Esophagus mucosa (tissue), 1 donor: ENCODE results near the gene BACE1. TPM values are rescaled to one million over a fixed set of nuclear protein-coding genes. Genes with fewer than 3 reads are reported as not detected.
A peak's percentile ranks its signal among the peaks of the same experiment; 100 is the strongest.
"Not testable (repeated sequence)": the region's sequence is repeated elsewhere in the genome, so short reads cannot be mapped to it uniquely, and the experiment has no call there.

Experiments
- ATAC-seq: fragments of 200-7000 bp; cut with Tn5 transposase; one replicate; pipeline ENCODE4 v1.9.1; 2020
- total RNA-seq: library from RNA; stranded (reverse); gene quantifications from one replicate; pipeline ENCODE4 v1.2.4, GENCODE V29; 2023
- donor health status: DM: yes; HTN: yes; CAD: no.

Gene BACE1
- total RNA-seq: 17.5 TPM

DNA sequence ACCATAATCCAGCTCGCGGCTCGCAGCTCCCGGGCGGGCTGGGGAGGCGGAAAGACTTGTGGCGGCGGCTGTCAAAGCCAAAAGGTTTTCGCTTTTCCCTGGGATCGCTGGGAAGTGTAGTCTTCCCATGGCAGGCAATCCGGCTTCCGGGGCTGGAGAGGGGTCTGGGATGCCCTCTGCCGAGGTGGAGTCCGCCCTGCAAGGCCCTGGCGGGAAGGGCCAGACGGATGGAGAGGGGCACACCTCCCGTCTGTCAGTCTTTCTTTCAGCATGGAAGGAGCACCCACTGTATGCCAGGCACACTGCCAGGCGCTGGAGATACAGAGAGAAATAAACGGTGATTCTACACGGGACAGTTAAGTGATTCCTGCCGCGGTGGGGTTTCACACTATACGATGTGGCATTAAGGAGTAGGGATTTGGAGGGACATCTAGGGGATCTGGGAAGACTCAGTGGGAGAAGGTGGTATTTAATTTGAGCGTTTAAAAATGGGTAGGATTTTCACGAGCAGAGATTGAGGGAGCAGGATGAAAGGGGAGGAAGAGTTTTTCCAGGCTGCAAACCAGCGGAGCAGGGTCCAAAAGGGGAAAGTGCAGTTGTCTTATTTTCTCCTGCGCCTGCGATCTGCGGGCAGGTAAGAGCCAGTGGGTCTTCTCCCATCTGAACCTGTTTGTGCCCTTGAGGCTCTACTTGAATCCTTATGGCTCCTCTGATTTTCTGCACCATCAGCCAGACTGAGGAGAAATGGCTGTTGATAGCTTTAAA lies at the start of gene BACE1:
TSS of gene BACE1 (minus strand) at position 60 of the 765 bp plus-strand sequence. CDS start 461 bp downstream, outside the sequence.
- ATAC-seq: peak; percentile 55

- ATAC-seq: no peak
These were observed 45.4 kb upstream of the BACE1 start for GRCh38 chr11:117361432-117361831.

- ATAC-seq: no peak
These were observed 40.3 kb upstream of the BACE1 start for GRCh38 chr11:117356126-117356890.

DNA sequence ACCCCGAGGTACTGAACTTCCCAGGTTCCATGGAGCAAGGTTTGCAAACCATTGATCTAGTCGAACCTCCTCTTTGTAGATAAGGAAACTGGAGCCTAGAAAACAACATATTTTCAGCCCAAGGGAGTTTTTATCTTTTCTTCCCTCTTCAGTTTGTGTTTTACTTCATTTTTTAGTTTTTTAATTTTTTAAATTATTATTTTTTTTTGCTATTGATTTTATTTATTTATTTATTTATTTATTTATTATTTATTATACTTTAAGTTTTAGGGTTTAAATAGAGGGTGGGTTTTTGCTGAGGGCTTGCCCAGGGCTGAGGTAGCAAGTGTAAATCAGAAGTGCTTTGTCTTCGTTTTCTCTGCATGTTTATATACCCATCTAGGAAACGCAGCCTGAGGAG lies 38.5 kb upstream of the BACE1 start:
- no peak for ATAC-seq

GRCh38 chr11:117345039-117345438 lies 29.0 kb upstream of the BACE1 start:
- no peak for ATAC-seq

- no peak for ATAC-seq
These were observed 21.0 kb upstream of the BACE1 start for GRCh38 chr11:117337076-117337475.

GRCh38 chr11:117335399-117335798 lies 19.3 kb upstream of the BACE1 start:
- ATAC-seq: no peak

- ATAC-seq: no peak
These were observed 18.8 kb upstream of the BACE1 start for GRCh38 chr11:117334896-117335295.

DNA sequence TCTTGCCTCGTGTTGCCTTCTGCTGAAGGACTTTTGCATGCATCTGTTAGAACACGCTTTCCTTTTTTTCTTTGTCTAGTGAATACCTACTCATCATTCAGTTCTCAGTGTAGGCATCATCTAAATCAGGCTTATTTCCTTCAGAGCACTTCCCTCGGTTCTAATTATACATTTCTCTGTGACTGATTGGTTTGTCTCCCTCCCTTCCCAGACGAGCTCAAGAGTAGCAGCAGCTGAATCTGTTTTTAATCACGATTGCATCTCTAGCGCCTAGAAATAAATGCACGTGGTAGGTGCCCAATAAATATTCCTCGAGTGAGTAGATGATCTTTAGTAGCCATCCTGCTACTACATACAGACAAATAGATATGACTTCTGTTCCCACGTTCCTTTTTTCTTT lies 17.9 kb upstream of the BACE1 start:
- no peak for ATAC-seq

- no peak for ATAC-seq
These were observed 16.8 kb upstream of the BACE1 start for GRCh38 chr11:117332843-117333242.

- peak; percentile 25 for ATAC-seq
These were observed 12.4 kb upstream of the BACE1 start for GRCh38 chr11:117328375-117329010.

GRCh38 chr11:117327567-117328374 lies 11.7 kb upstream of the BACE1 start, which contains the start of gene CEP164:
Gene CEP164 (plus strand): TSS chr11:117327854. CDS start chr11:117338587, 10,733 bp downstream.
- ATAC-seq: peak; percentile 98

DNA sequence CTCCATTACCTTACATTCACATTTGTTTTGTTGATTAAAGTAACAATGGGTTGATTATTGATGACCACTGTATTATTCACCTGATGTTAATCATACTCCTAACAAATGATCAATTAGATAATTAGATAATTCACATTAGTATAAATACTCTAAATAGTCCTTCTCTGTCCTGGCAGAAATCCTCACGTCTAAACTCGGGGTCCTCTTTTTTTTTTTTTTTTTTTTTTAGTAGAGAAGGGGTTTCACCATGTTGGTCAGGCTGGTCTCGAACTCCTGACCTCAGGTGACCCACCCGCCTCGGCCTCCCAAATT lies 11.2 kb upstream of the BACE1 start:
- ATAC-seq: not testable (repeated sequence)

GRCh38 chr11:117319214-117319840 lies 3.3 kb upstream of the BACE1 start:
- no peak for ATAC-seq

DNA sequence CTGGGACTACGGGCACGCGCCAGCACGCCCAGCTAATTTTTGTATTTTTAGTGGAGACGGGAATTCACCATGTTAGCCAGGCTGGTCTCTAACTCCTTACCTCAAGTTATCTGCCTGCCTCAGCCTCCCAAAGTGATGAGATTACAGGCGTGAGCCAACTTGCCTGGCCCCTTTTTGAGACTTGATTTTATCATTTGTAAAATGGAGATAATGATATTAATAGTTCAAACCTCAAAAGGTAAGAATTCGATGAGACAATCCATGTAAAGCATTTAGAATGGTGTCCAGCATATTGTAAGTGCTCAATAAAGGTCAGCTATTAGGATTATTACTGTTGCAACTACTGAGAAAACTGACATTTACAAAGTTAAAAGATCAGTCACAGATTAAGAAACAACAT lies 2.7 kb upstream of the BACE1 start:
- ATAC-seq: no peak

GRCh38 chr11:117315285-117316196 lies 515 bp downstream of the BACE1 start:
- peak; percentile 53 for ATAC-seq

GRCh38 chr11:117314840-117315239 lies 1.2 kb downstream of the BACE1 start:
- peak; percentile 5 for ATAC-seq

DNA sequence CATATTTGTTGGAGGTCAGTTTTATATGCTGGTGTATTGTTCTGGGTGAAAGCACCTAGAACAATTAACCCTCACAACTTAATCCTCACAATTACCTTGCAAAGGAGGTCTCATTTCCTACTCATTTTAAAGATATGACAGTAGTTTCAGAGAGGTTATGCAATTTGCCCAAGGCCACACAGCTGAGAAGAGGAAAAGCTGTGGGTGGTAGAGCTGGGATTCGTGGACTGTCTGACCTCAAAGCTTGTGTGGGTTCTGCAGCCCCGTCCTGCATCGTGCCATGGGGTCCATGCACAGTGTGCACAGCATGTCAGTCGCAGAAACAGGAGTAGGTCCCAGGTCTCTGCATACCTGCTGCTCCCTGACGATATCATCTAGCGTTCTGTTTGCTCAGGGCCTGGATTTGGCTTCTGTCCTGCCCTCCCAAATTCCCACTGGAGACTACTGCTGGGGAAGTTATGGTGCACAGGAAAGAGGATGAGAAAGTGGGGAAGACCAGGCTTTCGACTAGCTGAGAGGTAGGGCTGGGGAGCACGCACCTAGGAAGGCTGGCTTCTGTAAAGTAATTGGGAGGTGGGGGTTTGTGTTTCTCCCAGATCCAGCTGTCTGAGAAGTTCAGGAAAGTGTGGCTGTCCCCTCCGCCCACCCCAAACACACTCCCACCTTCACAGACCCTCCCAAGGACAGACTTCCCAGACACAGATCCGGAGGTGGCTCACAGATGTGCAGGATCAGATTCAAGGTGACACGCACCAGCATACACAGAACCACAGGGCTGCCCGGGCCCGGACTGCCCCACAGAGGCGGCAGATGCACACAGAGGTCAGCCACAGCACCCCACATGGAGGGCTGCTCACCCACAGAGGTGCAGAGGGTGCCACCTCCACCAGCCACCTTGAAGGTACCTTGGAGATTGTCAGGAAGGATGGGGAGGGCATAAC lies 2.0 kb downstream of the BACE1 start:
- peak; percentile 56 for ATAC-seq

DNA sequence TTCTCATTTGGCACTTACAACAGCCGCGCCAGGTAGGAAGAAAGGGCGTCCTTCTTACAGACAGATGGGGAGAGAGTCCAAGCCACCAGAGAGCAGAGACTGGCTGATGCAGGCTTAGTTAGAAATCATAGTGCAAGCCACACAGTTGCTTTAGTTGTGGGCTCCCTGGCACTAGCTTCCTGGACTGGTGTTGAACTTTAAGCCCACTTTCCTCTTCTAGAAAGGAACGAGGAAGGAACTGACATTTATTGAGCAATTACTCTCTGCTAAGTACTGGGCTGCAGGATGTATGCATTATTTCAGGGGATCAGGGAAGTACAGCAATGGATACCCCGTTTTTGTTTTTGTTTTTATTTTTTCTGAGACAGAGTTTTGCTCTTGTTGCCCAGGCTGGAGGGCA lies 3.0 kb downstream of the BACE1 start:
- no peak for ATAC-seq

GRCh38 chr11:117309310-117309709 lies 6.7 kb downstream of the BACE1 start:
- ATAC-seq: no peak
